NCI-H526 treated with DMSO at 0.1 percent for 48 hours (cell line): ENCODE measurements around the gene LIN52.
A peak's percentile ranks its signal among the peaks of the same experiment; 100 is the strongest.

Experiments
- DNase-seq: peaks from one replicate; lab custom pipeline; 2025; lab: John Stamatoyannopoulos, UW

The LIN52 gene

DNA sequence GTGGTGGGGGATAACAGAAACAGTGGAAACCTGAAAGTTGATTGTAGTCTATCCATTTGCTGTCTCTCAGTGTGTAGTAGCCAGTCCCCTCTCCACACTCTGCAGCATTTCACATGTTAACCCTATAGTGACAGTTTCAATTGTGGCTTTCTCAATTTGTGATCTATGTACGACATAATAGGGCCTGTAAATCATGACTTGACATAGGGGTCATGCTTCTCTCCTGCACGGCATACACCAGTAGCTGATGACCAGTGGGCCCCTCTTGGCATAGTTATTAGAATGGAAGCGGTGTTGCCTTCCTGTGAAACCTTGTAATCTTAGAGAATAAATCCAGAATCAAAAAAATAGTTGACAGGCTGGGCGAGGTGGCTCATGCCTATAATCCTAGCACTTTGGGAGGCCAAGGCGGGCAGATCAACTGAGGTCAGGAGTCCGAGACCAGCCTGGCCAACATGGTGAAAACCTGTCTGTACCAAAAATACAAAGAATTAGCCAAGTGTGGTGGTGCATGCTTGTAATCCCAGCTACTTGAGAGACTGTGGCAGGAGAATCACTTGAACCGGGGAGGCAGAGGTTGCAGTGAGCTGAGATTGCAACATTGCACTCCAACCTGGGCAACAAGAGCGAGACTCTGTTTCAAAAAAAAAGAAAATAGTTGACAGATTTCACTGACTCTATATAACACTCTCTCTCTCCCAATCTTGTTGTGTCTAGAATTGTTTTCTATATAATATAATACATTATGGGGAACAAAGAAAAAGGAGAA, 109.9 kb downstream of the LIN52 start:
- no peak for DNase-seq

DNA sequence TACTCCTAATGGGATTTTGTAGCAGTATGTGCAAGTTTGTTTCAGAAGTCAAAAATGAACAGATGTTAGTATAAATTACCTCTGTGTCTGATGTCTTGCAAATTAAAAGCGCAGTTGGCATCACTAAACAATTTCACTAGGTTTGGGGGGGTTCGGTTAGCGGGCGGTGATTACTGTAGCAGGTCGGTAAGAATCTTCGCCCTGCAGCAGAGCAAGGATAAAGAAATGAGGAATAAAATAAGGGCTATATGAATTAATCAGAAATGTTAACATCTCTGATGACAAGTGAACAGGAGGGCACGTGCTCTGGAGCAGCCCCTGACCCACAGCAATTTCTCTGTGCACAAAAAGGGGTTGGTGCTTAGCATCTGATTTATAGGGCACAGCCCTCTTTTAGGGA, 110.9 kb downstream of the LIN52 start:
- no peak for DNase-seq

DNA sequence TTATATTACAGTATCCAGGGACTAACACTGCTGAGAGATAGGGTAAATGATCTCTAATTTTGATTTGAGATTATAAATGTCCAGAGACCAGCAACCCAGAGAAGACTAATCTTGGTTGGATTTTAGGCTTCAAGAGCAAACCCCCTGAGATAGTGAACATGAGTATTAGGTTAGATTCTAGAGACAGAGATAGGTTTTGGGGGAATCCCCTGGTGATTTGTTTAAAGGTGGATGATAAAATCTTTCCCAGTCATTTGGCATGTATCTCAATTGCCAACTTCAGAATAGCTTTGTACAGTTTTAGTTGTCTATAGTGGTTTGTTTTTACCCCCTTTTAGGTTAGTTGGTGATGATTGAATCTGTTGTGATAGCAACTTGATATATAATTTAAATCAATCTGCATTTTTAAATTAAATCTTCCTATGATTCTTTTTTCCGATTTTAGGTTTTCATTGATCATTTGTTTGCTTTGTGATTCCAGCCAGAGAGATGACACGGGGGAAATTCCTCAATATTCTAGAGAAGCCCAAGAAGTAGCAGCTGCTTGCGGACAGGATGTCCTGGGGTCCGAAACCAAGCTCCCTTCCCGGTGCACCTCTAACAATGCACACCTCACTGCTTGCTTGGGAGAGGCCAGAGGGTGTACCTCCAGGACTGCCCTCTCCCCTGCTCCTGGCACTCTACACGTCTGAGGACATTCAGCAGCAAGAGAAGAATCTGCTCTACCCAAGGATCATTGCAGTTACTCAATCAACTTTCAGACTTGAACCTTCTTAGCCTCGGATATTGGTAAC, 113.9 kb downstream of the LIN52 start:
- no peak for DNase-seq

DNA sequence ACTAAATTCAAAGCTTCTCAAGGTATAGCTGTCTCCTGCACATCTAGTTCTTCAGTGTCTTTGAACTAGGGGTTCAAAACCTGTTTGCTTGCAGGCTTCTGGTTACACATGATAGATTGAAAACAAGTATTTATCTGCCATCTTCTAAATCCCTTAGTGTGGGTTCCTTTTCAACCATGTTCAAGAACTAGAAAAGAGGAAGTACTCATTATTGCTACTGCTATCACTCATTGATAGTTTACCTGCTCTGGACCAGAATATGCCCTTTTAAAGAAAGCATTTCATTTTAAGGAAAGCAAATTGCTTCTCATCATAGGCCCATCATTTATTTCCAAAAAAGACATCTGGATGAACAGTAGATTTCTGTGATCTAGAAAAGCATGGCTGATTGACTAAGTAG, 117.4 kb downstream of the LIN52 start:
- no peak for DNase-seq

DNA sequence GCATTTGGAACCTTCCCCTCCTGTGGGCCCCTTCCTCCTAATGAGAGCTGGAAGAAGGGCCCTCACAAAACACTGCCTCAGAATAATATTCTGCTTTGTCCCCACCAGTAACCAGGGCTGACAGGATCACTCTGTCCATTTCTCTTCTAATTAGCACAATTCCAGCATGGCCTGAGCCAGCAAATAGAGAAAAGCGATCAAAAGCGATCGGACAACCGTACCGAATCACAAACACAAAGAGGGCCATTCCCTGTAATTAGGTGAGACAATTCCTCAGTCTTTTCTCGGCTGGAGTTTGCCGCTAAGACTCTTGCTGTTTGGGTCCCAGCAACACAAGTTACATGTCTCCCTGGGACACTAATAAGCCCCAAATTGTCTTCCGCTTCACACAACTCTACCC, 118.9 kb downstream of the LIN52 start:
- no peak for DNase-seq

DNA sequence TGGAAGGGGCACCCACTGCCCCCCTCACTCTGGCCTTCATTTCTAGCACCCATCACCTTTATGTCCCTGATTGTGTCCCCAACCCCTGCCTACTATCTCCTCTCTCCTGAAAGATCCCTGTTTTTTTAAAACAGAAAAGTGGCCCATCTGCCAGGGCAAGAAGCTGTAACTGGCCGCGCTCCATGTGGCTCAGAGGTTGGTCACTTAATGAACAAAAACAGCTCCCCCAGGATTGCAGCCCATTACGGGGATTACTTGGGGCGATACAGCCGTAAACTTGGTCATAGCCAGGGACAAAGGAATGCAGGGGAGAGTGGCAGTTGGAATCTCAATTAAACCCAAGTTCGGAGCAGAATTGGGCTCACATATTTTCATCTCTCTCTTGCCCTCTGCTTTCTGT, 119.7 kb downstream of the LIN52 start:
- no peak for DNase-seq

DNA sequence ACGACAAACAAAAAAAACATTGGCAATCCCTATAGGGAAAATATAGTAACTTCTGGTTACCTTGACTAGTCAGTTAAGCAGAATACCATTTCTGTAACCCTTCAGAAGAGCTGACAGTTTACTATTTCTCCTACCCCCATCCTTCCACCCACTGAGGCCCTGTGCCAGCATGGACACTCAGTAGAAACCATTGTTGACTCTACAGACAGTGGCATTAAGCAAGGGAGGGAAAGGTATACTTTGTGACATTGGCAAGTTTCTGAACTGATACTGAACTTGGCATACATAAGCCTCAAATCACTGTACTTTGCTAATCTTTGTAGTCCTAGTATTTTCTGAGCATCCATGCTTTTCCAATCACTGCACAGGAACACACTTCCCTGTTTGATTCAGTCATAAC, 121.1 kb downstream of the LIN52 start:
- no peak for DNase-seq

DNA sequence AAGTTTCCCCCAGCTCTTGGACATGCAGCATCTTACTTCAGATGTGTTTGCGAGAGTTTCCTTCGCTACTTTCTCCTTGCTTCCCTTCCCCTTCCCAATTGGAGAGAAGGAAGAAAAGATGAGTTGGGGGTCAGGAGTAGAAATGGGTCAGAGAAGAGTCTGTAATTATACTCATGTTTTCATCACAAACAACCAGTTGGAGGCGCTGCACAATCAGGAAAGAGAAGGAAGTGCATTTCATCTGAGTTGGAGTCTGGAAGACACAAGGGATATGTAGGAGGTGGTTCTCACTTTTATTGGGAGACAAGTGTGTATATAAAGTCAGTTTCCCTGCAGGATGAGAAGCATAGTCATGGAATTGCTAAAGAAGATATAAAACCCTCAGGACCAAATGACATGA, 123.2 kb downstream of the LIN52 start:
- DNase-seq, result no peak

DNA sequence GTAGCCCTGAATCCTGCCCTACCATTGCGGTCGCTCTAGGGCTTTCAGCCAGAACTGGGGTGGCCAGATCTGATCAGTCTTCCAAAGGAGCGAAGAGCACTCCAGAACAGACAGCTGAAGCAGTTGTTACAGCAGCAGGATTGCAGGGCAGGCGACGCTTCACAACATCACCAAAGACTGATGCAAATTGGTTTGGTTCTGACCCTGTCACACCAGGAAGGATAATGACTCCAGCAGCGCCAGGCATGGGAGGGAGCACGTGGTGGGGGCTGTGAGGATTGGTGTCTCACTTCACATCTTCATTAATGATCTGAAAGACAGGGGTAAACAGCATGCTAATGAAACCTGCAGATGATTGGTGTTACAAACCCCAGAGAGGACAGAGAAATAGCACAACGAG, 123.9 kb downstream of the LIN52 start:
- no peak for DNase-seq

DNA sequence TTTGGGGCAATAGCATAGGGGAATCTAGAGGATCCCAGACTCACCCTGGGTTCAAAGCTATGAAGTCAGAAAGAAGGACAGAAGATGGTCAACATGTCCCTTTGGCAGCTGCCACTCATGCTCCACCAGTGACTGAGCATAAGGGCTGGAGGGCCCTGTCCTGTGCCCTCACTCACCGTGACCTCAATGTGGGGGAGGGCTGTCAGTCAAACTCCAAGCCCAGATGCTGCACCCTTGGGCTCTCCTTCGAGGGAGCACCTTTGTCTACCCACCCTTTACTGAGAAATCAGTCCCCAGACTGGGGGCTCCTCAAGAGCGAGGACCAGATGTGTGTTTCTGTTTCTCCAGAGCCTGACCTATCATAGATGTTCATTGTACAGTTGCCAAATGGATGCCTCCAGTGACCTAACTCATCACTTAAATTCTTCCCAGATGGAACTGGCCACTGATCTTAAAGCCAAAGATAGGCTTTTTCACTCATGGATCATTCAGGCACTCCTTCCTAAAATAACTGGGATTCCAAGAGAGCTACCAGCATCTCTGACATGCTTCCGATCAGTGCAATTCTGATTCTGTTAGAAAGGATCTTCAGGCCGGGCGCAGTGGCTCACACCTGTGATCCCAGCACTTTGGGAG, 127.3 kb downstream of the LIN52 start:
- DNase-seq, result no peak

DNA sequence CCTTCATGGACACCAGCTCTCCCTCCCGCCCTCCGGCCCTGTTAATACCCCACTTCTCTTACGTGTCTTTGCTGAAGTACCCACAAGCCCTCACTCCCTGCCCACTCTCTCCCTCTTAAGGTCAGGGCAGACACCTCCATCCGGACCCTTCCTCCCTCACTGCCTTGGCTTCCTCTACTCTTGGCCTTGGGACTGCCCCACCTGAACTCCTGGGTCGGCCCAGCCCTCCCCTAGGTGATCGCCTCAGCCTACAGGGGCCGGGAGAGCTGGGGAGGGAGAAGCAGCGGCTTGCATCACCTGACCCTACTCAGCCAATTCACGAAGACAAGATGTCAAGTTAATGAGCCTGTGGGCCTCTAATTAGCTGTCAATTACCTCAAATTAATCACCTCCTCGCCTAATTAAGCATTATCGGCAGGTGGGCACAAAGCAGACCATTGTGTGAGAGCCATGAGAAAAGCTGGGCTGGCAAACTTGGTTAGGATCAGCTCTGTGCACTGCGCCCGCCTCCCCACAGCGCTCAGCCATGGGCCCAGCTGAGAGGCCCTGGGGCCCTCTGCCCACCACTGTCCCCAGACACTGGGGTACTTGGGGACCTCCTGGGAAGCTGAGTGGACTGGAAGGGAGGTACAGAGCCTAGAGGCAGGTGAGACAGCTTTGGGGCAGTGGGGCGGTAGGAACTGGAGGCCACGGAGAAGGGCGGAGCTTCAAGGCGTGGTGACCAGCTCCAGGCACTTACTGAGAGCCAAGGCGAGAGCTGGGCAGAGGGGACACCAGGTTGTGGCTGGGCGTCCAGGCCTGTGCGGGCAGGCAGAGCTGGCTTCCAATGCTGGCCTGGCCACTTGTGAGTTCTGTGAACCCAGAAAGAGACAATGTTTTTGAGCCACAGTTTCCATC, 129.4 kb downstream of the LIN52 start:
- DNase-seq, result no peak

DNA sequence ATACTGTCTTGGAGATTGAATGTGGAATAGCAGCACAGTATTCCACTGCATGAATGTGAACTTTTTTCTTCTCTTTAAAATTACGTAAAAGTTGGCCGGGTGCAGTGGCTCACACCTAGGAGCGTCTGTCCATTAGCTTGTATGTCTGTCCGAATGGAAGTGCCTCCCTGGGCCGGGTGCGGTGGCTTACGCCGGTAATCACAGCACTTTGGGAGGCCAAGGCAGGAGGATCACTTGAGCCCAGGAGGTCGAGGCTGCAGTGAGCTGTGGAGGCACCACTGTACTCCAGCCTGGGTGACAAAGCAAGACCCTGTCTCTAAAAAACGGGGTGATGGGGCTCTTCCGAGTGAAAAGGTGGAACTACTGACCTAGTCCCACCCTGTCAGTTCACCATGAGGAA, 131.9 kb downstream of the LIN52 start:
- DNase-seq, result no peak

DNA sequence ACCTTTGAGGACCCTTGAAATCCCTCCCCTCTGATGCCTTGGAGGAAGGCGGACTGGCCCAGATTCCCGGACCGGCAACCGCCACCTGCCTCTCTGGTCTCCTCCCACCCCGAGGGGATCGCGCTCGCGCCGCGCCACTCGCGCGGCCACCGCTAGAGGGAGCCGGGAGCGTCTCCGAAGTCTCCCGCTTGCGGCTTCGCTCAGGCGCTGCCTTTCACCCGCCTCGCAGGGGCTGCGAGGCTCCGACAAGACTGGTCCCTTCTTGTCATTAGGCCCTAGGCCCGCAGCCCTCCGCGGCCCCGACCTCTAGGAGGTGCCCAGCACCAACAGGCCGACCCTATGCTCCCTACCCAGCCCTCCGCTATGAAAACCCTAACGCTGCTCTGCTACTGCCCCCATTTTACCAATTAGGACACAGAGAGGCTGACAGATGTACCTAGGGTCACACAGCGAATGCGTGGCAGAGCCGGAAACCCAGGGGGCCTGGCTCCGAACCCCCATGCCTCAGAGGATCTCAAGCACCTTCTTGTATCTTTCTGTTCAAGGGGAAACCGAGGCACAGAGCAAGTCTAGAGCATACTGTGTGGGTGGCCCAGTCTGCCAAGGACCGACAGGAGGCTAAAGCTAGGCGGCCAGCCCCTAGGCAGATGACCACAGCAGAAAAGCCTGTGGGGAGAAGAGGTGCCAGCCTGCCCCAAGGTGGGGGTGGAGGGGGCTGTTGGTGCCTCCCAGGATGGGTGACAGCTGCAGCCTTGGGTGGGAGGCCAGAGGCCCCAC, 133.1 kb downstream of the LIN52 start:
- DNase-seq, result peak; percentile 36

DNA sequence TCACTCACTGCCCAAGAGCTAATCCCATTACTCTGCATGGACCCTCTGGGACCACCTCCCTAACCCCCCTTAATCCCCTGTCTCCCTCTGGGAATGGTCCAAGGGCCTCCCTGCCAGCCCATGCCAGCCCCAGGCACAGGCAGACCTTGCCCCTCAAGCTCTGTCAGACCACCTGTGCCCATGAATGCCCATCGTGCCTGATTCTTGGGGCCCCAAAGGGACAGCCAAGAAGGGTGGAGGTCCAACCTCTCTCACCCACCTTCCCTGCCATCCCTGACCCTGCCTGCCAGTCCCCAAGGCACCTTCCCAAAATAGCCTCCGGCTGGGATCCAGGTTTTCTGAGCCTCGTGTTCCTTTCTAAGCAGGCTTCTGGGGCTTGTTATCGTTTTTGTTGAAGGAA, 133.7 kb downstream of the LIN52 start:
- DNase-seq, result no peak

DNA sequence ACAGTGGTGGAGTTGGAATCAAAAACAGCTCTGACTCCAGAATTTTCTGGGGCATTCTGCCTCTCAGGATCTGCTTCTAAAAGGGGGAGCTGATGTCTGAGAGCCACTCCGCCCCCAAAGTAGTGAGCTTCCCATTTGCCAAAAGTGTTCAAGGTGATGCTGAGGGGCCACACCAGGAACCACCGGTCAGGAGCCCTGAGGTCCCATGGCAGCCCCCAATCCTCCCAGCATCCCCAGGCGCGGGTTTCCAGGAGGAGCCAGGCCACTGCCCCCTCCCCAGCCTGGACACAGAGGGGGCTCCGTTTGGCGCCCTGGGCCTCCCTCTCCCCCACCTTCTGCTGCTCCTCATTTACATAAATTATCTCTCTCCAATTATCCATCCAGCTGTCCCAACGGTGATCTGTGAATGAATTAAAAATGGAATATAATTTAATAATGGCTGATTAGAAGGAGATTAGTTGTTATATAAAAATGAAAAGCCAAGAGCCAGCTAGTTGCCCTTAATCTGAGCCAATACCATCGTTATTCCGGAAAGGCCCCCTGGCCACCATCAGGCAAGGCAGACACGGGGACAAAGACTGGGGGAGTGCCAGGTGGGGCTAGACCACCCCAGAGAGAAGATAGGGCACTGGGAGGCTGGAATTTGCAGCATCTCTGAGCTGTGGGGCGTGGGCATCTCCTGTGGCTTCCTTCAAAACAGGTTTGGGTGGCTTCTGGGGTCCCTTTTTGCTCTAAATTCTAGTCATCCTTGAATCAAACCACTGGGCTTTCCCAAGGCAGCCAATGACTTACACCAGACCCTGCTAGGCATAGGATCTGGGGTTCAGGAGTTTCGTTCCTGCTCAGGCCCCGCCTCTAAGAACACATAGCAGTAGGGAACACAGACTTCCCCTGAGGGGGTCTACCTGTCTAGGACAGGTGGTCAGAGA, 134.8 kb downstream of the LIN52 start:
- DNase-seq, result no peak

DNA sequence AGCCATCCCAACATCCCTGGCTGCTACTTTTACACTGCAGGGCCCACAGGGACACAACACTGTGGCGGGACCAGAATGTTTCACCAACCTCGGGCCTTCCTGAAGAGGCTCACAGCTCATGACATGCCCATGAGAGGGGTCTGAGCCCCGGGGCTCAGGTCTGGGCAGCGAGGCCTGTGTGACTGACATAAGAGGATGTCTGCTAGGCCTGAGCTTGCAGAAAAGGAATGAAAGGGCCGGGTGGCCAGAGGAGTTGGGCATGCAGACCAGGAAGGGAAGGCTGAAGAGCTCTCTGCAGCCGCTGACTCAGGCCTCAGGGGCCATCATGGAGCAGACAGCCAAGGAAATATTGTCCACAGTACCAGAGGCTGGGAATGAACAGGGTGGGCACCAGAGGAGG, 136.2 kb downstream of the LIN52 start:
- DNase-seq, result no peak

DNA sequence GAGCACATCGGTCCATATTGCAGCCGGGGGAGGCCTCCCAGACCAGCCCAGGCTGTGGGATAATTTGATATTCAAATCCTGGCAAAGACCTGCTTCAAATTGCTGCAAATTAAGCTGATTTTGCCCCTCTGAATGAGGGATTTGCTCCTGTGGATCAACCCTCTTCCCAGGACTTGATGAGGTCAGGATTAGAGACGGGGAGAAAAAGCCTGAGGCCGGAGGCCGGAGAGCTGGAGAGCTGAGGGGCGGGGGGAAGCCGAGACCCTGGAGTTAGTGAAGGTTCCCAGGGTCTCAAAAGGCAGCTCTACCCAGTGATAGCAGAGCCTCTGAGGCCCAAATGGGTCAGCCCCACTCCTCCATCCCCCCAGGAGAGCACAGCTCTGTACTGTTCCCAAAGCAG, 137.0 kb downstream of the LIN52 start:
- no peak for DNase-seq

DNA sequence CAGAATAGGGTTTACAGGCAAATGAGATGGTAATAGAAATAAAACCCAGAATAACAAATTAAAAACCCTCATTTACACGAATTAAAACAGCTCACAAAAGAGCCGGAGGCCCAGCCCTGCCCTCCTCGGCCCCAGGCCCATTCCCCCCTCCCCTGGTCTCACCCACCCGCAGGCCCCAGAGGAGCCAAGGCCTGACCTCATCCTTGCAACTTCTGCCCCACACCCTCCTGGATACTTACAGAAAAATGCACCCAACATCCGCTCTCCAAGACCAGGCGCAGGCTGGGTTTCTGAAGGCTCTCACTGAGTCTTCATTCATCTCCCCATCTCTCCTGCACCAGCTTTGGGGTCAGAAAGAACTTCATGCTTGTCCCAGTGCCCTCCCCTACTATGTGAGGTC, 138.3 kb downstream of the LIN52 start:
- no peak for DNase-seq

DNA sequence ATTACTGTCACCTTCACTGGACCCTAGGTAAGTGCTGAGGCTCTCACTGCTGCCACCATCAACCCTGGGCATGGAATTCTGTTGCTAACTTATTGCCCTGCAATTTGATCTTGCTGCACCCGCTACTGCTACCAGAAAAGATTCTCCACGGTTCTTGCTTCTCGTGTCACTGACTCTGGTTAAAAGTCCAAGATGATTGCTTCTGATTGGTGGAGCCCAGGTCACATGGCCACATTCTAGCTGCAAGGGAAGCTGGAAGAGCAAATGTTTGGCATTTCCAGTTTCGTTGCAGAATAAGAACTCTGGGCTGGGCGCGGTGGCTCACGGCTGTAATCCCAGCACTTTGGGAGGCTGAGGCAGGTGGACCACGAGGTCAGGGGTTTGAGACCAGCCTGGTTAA, 147.0 kb downstream of the LIN52 start:
- DNase-seq, result no peak

DNA sequence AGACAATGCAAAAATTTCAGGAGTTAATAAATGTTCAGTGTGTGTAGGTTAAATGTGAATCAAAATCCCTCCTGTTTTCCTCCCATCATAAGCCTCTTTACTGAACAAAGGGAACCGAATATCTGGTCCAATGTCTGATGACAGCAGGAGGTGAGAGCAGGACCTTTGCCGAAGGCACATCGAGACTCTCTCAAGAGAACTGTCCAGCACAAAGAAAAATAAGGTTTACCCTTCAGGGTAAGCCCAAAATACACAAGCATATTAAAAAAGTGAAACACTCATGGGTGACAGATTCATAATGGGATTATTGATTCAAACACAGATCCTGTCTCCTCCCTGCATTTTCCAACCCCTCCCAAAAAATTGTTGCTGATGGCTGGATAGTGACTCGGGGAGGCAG, 150.3 kb downstream of the LIN52 start:
- DNase-seq, result no peak
